Midbrain (tissue), 1 donor: ENCODE measurements around the gene DEFB131A.
"Not testable (repeated sequence)": the region's sequence is repeated elsewhere in the genome, so short reads cannot be mapped to it uniquely, and the experiment has no call there.

Experiments used
- DNase-seq: peaks from one replicate; lab custom pipeline; 2025; lab: John Stamatoyannopoulos, UW

The DEFB131A gene

GRCh38 chr4:9494256-9495035, 50.2 kb downstream of the DEFB131A start:
- DNase-seq, result not testable (repeated sequence)

GRCh38 chr4:9495443-9495842, 51.2 kb downstream of the DEFB131A start:
- peak; percentile 8 for DNase-seq

- not testable (repeated sequence) for DNase-seq
Observed at GRCh38 chr4:9497575-9498467, 53.6 kb downstream of the DEFB131A start.

- not testable (repeated sequence) for DNase-seq
Observed at GRCh38 chr4:9498468-9499040, 54.3 kb downstream of the DEFB131A start.

GRCh38 chr4:9499974-9500487, 55.8 kb downstream of the DEFB131A start:
- not testable (repeated sequence) for DNase-seq
